Ovary (tissue), 9 donors: ENCODE measurements around the gene ADAM29. TPM values are rescaled to one million over a fixed set of nuclear protein-coding genes. Genes with fewer than 3 reads are reported as not detected.

Source experiments
- DNase-seq, 5 donors: peaks; one replicate each; pipeline ENCODE4 v3.0.0-alpha.2; 2019 to 2020
- H3K27ac ChIP-seq, 2 donors: fragments of 200-600 bp; one replicate each; pipeline versions ENCODE4 v1.5.1 to v1.8.0; 2019 to 2022
- H3K27me3 ChIP-seq: fragments of 200-600 bp; one replicate; pipeline ENCODE4 v1.8.0; 2022
- H3K36me3 ChIP-seq: fragments of 200-600 bp; sonication (generic); one replicate; pipeline ENCODE4 v1.5.1; 2019
- H3K4me1 ChIP-seq: one replicate; pipeline ENCODE4 v1.8.1; 2013; ENCODE audit warnings: mild to moderate bottlenecking, moderate library complexity; ENCODE audit not compliant: insufficient read depth
- H3K4me3 ChIP-seq: fragments of 200-600 bp; sonication (generic); one replicate; pipeline ENCODE4 v1.5.1; 2017
- H3K9me3 ChIP-seq, 2 donors: fragments of 200-600 bp in 1 of 2; sonication (generic) in 1 of 2; one replicate each; pipeline versions ENCODE4 v1.5.1 to v1.8.1; 2013 to 2019; ENCODE audit warnings: mild to moderate bottlenecking in 1 of 2, moderate library complexity in 1 of 2
- CTCF ChIP-seq, 3 donors: fragments of 450-650 bp in 2 of 3; fragments of 200-600 bp in 1 of 3; IDR thresholded peaks; one replicate each; pipeline versions ENCODE4 v1.5.1 to v1.8.0; 2016 to 2022; ENCODE audit warnings: antibody characterized with exemption in 3 of 3, mild to moderate bottlenecking in 1 of 3
- EP300 ChIP-seq: sonication (generic); formaldehyde crosslinking; IDR thresholded peaks from one replicate; pipeline ENCODE4 v1.6.1; 2017; ENCODE audit warnings: antibody characterized with exemption
- POLR2A ChIP-seq: fragments of 450-650 bp; IDR thresholded peaks from one replicate; pipeline ENCODE4 v1.6.1; 2017; ENCODE audit warnings: antibody characterized with exemption, mild to moderate bottlenecking, moderate library complexity
- WGBS, 3 donors: extraction: QIAGEN DNeasy Blood & Tissue Kit in 1 of 3; methylation state at CpG; one replicate each; pipeline versions ENCODE4 v1.1.5 to v1.1.7; 2013 to 2017; 5-methylcytosine and 5-hydroxymethylcytosine counted together
- intact Hi-C, 4 donors: fragments of 100-400 bp; cut with DNase I; formaldehyde crosslinking; loops; one replicate each; pipeline versions ENCODE4 v1.11.0 to v1.15.1; 2022 to 2023
- polyA plus RNA-seq, 2 donors: library from polyadenylated mRNA; stranded (reverse); fragments of 200-250 nt in 1 of 2; fragments of 350-450 nt in 1 of 2; fragmentation: Illumina TruSeq in 1 of 2; extraction: RNeasy Lipid Tissue Mini Kit (QIAGEN cat#74804) in 1 of 2; gene quantifications; one replicate each; pipeline ENCODE4 v1.2.3, GENCODE V29; 2013 to 2014
- total RNA-seq, 7 donors: library from RNA; depleted of rRNA in 2 of 7; stranded (reverse); fragments of >200 nt in 2 of 7; fragmentation: NEBNext Ultra II Directional in 3 of 7; extraction: Animal tissue kit (Norgen Biotek cat#: 25700) in 3 of 7; gene quantifications; one replicate each; pipeline versions ENCODE4 v1.1.0 to v1.2.4, GENCODE V29; 2016 to 2023
- donor health status: DM: no; HTN: no; CAD: no; lungs with moderate emphysema.
- donor health status: DM: no; HTN: no; CAD: no.
- donor health status: Bipolar disorder and iron deficiency.
- donor health status: DM: yes; HTN: yes; CAD: no.
- donor health status: DM: no; HTN: no; CAD: no.
- donor health status: DM: yes; HTN: yes; CAD: no.

ADAM29 gene
- total and polyA plus RNA-seq, 9 donors: not detected

DNA sequence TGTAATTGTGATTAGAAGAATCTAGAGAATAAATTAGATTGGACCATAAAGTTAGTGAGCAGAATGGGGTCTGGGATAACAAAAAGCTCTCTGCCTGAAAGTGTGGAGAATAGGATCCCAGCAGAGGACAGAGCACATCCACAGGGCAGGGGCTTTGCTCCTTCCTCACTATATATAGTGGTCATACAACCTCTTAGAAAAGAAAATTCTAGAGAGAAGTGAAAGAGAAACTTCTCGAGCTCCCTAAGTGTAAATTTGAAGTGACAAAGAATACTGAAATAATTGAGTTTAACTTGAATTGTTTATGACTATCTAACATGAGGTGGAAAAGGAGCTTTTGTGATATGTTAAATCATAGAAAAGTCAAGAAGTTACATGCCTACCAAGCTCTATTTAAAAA lies 14.9 kb downstream of the ADAM29 start:
- intact Hi-C loops: no loop called here
- DNase-seq: no peak
- Histone ChIP-seq H3K27me3 (no peaks in the 10 kb centered on the region), H3K4me1 (no peaks in the 10 kb centered on the region), H3K4me3 (no peak overlapping the region), H3K9me3 (no peaks in the 10 kb centered on the region), H3K27ac (no peak overlapping the region), H3K36me3 (no peaks in the 10 kb centered on the region)
- TF ChIP-seq CTCF (IDR thresholded peaks at IDR 0.05): no peak
- no peak for TF ChIP-seq EP300
- no peak for TF ChIP-seq POLR2A
- 3 to 73% (median 36%) methylated on average over 1 of the region's 1 CpG for WGBS, 3 donors

- Histone ChIP-seq H3K36me3 (no peaks in the 10 kb centered on the region), H3K4me1 (no peaks in the 10 kb centered on the region), H3K27ac (no peak overlapping the region), H3K4me3 (no peak overlapping the region), H3K9me3 (no peaks in the 10 kb centered on the region), H3K27me3 (no peaks in the 10 kb centered on the region)
- no peak for DNase-seq
- TF ChIP-seq CTCF (IDR thresholded peaks at IDR 0.05) (no peak), POLR2A (no peak), EP300 (no peak)
- WGBS, 3 donors: 91 to 93% (median 92%) methylated on average over 4 of the region's 4 CpGs
- intact Hi-C loops: no loop called here
Observed at GRCh38 chr4:174934360-174934759, 16.2 kb downstream of the ADAM29 start.

DNA sequence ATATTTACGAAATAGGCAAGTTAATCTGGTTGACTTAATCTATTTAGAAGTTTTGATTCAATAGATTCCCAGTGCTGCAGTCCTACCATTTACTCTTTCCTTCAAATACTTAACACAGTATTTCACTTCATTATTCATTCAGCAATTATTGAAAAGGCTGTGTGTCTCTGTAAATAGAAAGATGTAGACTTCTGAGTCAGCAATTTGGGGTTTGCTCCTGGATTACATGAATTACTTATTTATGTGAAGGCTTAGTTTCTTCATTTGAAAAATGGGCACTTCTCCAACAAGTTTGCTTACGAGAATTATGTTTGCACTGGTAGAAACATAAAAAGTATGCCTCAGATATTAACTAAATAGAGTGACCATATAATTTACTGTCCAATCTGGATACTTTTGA lies 17.4 kb downstream of the ADAM29 start:
- Histone ChIP-seq H3K36me3 (no peaks in the 10 kb centered on the region), H3K4me3 (no peak overlapping the region), H3K27me3 (no peaks in the 10 kb centered on the region), H3K9me3 (no peaks in the 10 kb centered on the region), H3K27ac (no peak overlapping the region), H3K4me1 (no peaks in the 10 kb centered on the region)
- no peak for TF ChIP-seq POLR2A
- no peak for TF ChIP-seq CTCF (IDR thresholded peaks at IDR 0.05)
- no peak for TF ChIP-seq EP300
- intact Hi-C loops: no loop called here
- DNase-seq: no peak
- 48 to 65% (median 54%) methylated on average over 2 of the region's 2 CpGs for WGBS, 3 donors

- Histone ChIP-seq H3K9me3 (no peaks in the 10 kb centered on the region), H3K27me3 (no peaks in the 10 kb centered on the region), H3K27ac (no peak overlapping the region), H3K4me3 (no peak overlapping the region), H3K36me3 (no peaks in the 10 kb centered on the region), H3K4me1 (no peaks in the 10 kb centered on the region)
- intact Hi-C loops: no loop called here
- DNase-seq: no peak
- WGBS, 3 donors: 69 to 84% (median 70%) methylated on average over 1 of the region's 1 CpG
- TF ChIP-seq EP300 (no peak), CTCF (IDR thresholded peaks at IDR 0.05) (no peak), POLR2A (no peak)
Observed at GRCh38 chr4:174940002-174940401, 21.8 kb downstream of the ADAM29 start.

DNA sequence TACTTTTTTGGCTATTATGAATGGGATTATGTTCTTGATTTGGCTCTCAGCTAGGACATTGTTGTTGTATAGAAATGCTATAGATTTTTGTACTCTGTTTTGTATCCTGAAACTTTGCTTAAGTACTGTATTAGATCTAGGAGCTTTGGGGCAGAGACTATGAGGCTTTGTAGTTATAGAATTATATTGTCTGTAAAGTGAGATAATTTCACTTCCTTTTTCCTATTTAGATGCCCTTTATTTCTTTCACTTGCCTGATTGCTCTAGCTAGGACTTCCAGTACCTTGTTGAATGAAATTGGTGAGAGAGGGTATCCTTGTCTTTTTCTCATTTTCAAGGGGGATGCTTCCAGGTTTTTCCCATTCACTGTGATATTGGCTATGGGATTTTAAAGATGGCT lies 28.1 kb downstream of the ADAM29 start:
- H3K36me3 ChIP-seq: no peaks in the 10 kb centered on the region
- intact Hi-C loops: no loop called here
- H3K27me3 ChIP-seq: no peaks in the 10 kb centered on the region
- no peak overlapping the region for H3K4me3 ChIP-seq
- no peak overlapping the region for H3K27ac ChIP-seq
- H3K4me1 ChIP-seq: no peaks in the 10 kb centered on the region
- DNase-seq: no peak
- H3K9me3 ChIP-seq: no peaks in the 10 kb centered on the region
- TF ChIP-seq EP300 (no peak), POLR2A (no peak), CTCF (IDR thresholded peaks at IDR 0.05) (no peak)
